ENCODE measurements around the gene CCT5. TPM values are rescaled to one million over a fixed set of nuclear protein-coding genes. Genes with fewer than 3 reads are reported as not detected.

Gene CCT5
- total RNA-seq, 1 experiment from 2014 or later, result 548 TPM

GRCh38 chr5:10279925-10280720, 30.0 kb downstream of the CCT5 start:
- no peak for TF ChIP-seq ZNF121 (CRISPR knock-in tag; IDR thresholded peaks at IDR 0.05)
- TF ChIP-seq ESRRA (CRISPR knock-in tag; IDR thresholded peaks at IDR 0.05; ENCODE audit: borderline replicate concordance), result no peak
- TF ChIP-seq IRF2 (CRISPR knock-in tag; IDR thresholded peaks at IDR 0.05; ENCODE audit: borderline replicate concordance, low read depth), result no peak
- no peak for TF ChIP-seq HMGXB4 (CRISPR knock-in tag; IDR thresholded peaks at IDR 0.05)
- TF ChIP-seq EMX1 (CRISPR knock-in tag; IDR thresholded peaks at IDR 0.05), result no peak
- no peak for TF ChIP-seq JAZF1 (CRISPR knock-in tag; IDR thresholded peaks at IDR 0.05)
- no peak for TF ChIP-seq RORB (CRISPR knock-in tag; IDR thresholded peaks at IDR 0.05)
- no peak for TF ChIP-seq ZBTB21 (CRISPR knock-in tag; IDR thresholded peaks at IDR 0.05; ENCODE audit: borderline replicate concordance)
- TF ChIP-seq NFE2L1 (CRISPR knock-in tag; IDR thresholded peaks at IDR 0.05), result no peak
- no peak for TF ChIP-seq ZNF423 (CRISPR knock-in tag; IDR thresholded peaks at IDR 0.05)
- TF ChIP-seq, protein P1, sequence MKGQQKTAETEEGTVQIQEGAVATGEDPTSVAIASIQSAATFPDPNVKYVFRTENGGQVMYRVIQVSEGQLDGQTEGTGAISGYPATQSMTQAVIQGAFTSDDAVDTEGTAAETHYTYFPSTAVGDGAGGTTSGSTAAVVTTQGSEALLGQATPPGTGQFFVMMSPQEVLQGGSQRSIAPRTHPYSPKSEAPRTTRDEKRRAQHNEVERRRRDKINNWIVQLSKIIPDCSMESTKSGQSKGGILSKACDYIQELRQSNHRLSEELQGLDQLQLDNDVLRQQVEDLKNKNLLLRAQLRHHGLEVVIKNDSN (CRISPR knock-in tag; IDR thresholded peaks at IDR 0.05), result no peak
- no peak for TF ChIP-seq E2F4 (CRISPR knock-in tag; IDR thresholded peaks at IDR 0.05; ENCODE audit: borderline replicate concordance, low read depth)
- no peak for TF ChIP-seq ATF3 (CRISPR knock-in tag; conservative IDR thresholded peaks at IDR 0.05)
- no peak for TF ChIP-seq ATF2 (CRISPR knock-in tag; IDR thresholded peaks at IDR 0.05; ENCODE audit: borderline replicate concordance, low read depth)
- TF ChIP-seq, protein P2, sequence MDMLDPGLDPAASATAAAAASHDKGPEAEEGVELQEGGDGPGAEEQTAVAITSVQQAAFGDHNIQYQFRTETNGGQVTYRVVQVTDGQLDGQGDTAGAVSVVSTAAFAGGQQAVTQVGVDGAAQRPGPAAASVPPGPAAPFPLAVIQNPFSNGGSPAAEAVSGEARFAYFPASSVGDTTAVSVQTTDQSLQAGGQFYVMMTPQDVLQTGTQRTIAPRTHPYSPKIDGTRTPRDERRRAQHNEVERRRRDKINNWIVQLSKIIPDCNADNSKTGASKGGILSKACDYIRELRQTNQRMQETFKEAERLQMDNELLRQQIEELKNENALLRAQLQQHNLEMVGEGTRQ (CRISPR knock-in tag; IDR thresholded peaks at IDR 0.05), result no peak
- TF ChIP-seq, protein P3, sequence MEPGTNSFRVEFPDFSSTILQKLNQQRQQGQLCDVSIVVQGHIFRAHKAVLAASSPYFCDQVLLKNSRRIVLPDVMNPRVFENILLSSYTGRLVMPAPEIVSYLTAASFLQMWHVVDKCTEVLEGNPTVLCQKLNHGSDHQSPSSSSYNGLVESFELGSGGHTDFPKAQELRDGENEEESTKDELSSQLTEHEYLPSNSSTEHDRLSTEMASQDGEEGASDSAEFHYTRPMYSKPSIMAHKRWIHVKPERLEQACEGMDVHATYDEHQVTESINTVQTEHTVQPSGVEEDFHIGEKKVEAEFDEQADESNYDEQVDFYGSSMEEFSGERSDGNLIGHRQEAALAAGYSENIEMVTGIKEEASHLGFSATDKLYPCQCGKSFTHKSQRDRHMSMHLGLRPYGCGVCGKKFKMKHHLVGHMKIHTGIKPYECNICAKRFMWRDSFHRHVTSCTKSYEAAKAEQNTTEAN (CRISPR knock-in tag; IDR thresholded peaks at IDR 0.05), result no peak
- no peak for TF ChIP-seq AR (CRISPR knock-in tag; IDR thresholded peaks at IDR 0.05)
- TF ChIP-seq MYBL2 (CRISPR knock-in tag; IDR thresholded peaks at IDR 0.05), result no peak
- peaks cover 19% of the 10 kb centered on the region for H3K4me1 Mint-ChIP-seq
- H3K27me3 Mint-ChIP-seq (ENCODE audit: low read depth), result no peaks in the 10 kb centered on the region
- peaks cover 7% of the 10 kb centered on the region for H3K36me3 Mint-ChIP-seq
- ChIA-PET POLR2A (no interaction called here), CTCF (interaction anchor here (0.6 kb wide), 1 partner anchor 144 kb away, joined by 3 read pairs; no protein-coding TSS in a partner anchor)
- no peaks in the 10 kb centered on the region for H3K9me3 Mint-ChIP-seq
- no peak overlapping the region for H3K4me3 Mint-ChIP-seq
- no peak overlapping the region for H3K27ac Mint-ChIP-seq
- DNase-seq (ENCODE audit: low spot score) (no peak), ATAC-seq (no peak)

Data from WTC11 (cell line).